Ishikawa (cell line): ENCODE results near the gene TMEM127.

Source experiments
- CREB1 ChIP-seq: IDR thresholded peaks from 2 replicates; pipeline ENCODE4 v1.6.1; 2012; ENCODE audit warnings: low read depth
- EGR1 ChIP-seq: IDR thresholded peaks from 2 replicates; pipeline ENCODE4 v1.6.1; 2012
- MAX ChIP-seq: IDR thresholded peaks from 2 replicates; pipeline ENCODE4 v1.6.1; 2012
- NFIC ChIP-seq: IDR thresholded peaks from 2 replicates; pipeline ENCODE4 v1.6.1; 2012
- TCF12 ChIP-seq: IDR thresholded peaks from 2 replicates; pipeline ENCODE4 v1.6.1; 2012; ENCODE audit warnings: low read depth
- ZBTB7A ChIP-seq: IDR thresholded peaks from 2 replicates; pipeline ENCODE4 v1.6.1; 2012; ENCODE audit warnings: low read depth

GRCh38 chr2:96304606-96305005 is 38.8 kb upstream of the TMEM127 start:
- TF ChIP-seq ZBTB7A = no peak
- TF ChIP-seq TCF12 = no peak
- no peak for TF ChIP-seq MAX
- TF ChIP-seq CREB1 = no peak
- TF ChIP-seq NFIC = no peak
- no peak for TF ChIP-seq EGR1
